OCI-LY7 (cell line): ENCODE data around the gene TRIO. TPM values are rescaled to one million over a fixed set of nuclear protein-coding genes. Genes with fewer than 3 reads are reported as not detected.

Experiments
- BruUV-seq: library from RNA; stranded (reverse); fragments of 400-500 nt; replicated peaks from 2 replicates; lab custom pipeline; 2021; lab: Mats Ljungman, UMichigan
- CTCF ChIA-PET: fragments of 300-600 bp; sonication (Branson Sonifier 250); formaldehyde crosslinking; loops from one replicate; lab custom pipeline; 2022; ENCODE audit warnings: antibody characterized with exemption; ENCODE audit not compliant: unreplicated experiment; lab: Charles Lee
- POLR2A ChIA-PET: fragments of 300-600 bp; sonication (Branson Sonifier 250); formaldehyde crosslinking; loops from one replicate; lab custom pipeline; 2022; ENCODE audit warnings: antibody characterized with exemption; lab: Charles Lee
- DNase-seq: peaks from one replicate; pipeline ENCODE4 v3.0.0-alpha.2; 2015; ENCODE audit warnings: low spot score
- H2AFZ ChIP-seq: fragments of 200-600 bp; sonication (generic), shearing (Covaris generic); 2 replicates; pipeline ENCODE4 v1.6.1; 2014; ENCODE audit warnings: mild to moderate bottlenecking, antibody characterized with exemption, low read length, moderate library complexity
- H3K27ac ChIP-seq: fragments of 200-600 bp; sonication (generic); 2 replicates; pipeline ENCODE4 v1.5.1; 2014; ENCODE audit warnings: mixed run types, low read depth, mild to moderate bottlenecking, moderate library complexity, low read length, inconsistent platforms; ENCODE audit not compliant: poor library complexity, severe bottlenecking
- H3K36me3 ChIP-seq: fragments of 200-600 bp; sonication (generic); 2 replicates; pipeline ENCODE4 v1.6.1; 2014; ENCODE audit warnings: mild to moderate bottlenecking, antibody characterized with exemption, low read length, moderate library complexity, mixed read lengths; ENCODE audit not compliant: insufficient read depth
- H3K4me1 ChIP-seq: fragments of 200-600 bp; sonication (generic); 2 replicates; pipeline ENCODE4 v1.5.1; 2014; ENCODE audit warnings: mild to moderate bottlenecking, low read length; ENCODE audit not compliant: insufficient read depth, poor library complexity, severe bottlenecking
- H3K4me2 ChIP-seq: fragments of 200-600 bp; sonication (generic); 2 replicates; pipeline ENCODE4 v1.6.1; 2014; ENCODE audit warnings: mild to moderate bottlenecking, low read length
- H3K4me3 ChIP-seq: fragments of 200-600 bp; sonication (generic); 2 replicates; pipeline ENCODE4 v1.5.1; 2014; ENCODE audit warnings: mild to moderate bottlenecking, low read depth, low read length; ENCODE audit not compliant: poor library complexity, severe bottlenecking
- H3K79me2 ChIP-seq: fragments of 200-600 bp; sonication (generic); 2 replicates; pipeline ENCODE4 v1.6.1; 2016; ENCODE audit warnings: low read depth, mild to moderate bottlenecking, low read length, moderate library complexity, mixed read lengths; ENCODE audit not compliant: insufficient read depth
- H3K9me2 ChIP-seq: fragments of 200-600 bp; sonication (generic); 2 replicates; pipeline ENCODE4 v1.6.1; 2016; ENCODE audit warnings: mild to moderate bottlenecking, low read length, mixed read lengths; ENCODE audit not compliant: insufficient read depth
- H3K9me3 ChIP-seq: fragments of 200-600 bp; sonication (generic); 2 replicates; pipeline ENCODE4 v1.6.1; 2014; ENCODE audit warnings: mild to moderate bottlenecking, mixed run types, low read length, mixed read lengths
- H4K20me1 ChIP-seq: fragments of 200-600 bp; sonication (generic); 2 replicates; pipeline ENCODE4 v1.6.1; 2014; ENCODE audit warnings: mild to moderate bottlenecking, antibody characterized with exemption, low read length, moderate library complexity, mixed read lengths; ENCODE audit not compliant: insufficient read depth
- EZH2phosphoT487 ChIP-seq: fragments of 200-600 bp; sonication (generic); IDR thresholded peaks from 2 replicates; pipeline ENCODE4 v1.6.1; 2018; ENCODE audit warnings: low read depth, borderline replicate concordance, mild to moderate bottlenecking, mixed run types, antibody characterized with exemption, low read length, moderate library complexity, mixed read lengths
- intact Hi-C: fragments of 100-400 bp; cut with micrococcal nuclease; formaldehyde crosslinking; loops from one replicate; pipeline ENCODE4 v1.10.0; 2022; ENCODE audit not compliant: unreplicated experiment
- total RNA-seq, 2 experiments: library from RNA; depleted of rRNA in 1 of 2; stranded (reverse); fragments of >200 nt in 1 of 2; shearing (Covaris generic) in 1 of 2; gene quantifications; 2 replicates each; pipeline ENCODE4 v1.2.3, GENCODE V29; 2014 to 2022
- TF ChIP-seq, protein P1 (sequence below): fragments of 200-600 bp; sonication (generic); conservative IDR thresholded peaks from 2 replicates; pipeline ENCODE4 v1.5.1; 2014; ENCODE audit warnings: mild to moderate bottlenecking, antibody characterized with exemption, low read length, moderate library complexity, mixed read lengths

TRIO gene
- total RNA-seq, 2 experiments from 2014 or later: 35.8 to 55.1 TPM

DNA sequence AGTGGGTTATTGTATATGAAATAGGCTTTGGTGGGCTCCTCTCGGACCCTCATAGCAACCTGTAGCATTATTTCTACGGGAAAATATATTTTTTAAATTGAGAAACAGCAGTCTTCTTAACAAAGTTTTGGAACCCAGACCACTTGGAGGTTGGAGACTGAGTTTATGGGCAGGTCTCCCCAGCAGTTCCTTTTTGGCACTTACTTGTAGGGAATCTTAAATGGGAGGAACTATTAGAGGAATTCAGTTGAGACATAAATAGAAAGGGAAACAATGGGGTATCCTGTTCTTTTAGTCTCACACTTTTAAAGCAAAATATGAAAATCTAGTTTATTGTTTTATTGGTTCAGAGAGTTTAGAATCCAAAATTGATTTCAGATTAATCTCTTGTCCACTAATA is 111.5 kb downstream of the TRIO start:
- no peaks in the 10 kb centered on the region for H3K9me2 ChIP-seq
- intact Hi-C loops: no loop called here
- H4K20me1 ChIP-seq: no peaks in the 10 kb centered on the region
- H3K36me3 ChIP-seq: no peaks in the 10 kb centered on the region; the same call in 1 of the 2 replicates
- 0 out of 2 replicates have a peak, but pooled peaks cover 7% of the 10 kb centered on the region for H3K9me3 ChIP-seq
- H3K4me1 ChIP-seq: peaks cover 17% of the 10 kb centered on the region
- no peak overlapping the region for H2AFZ ChIP-seq
- TF ChIP-seq, protein P1, sequence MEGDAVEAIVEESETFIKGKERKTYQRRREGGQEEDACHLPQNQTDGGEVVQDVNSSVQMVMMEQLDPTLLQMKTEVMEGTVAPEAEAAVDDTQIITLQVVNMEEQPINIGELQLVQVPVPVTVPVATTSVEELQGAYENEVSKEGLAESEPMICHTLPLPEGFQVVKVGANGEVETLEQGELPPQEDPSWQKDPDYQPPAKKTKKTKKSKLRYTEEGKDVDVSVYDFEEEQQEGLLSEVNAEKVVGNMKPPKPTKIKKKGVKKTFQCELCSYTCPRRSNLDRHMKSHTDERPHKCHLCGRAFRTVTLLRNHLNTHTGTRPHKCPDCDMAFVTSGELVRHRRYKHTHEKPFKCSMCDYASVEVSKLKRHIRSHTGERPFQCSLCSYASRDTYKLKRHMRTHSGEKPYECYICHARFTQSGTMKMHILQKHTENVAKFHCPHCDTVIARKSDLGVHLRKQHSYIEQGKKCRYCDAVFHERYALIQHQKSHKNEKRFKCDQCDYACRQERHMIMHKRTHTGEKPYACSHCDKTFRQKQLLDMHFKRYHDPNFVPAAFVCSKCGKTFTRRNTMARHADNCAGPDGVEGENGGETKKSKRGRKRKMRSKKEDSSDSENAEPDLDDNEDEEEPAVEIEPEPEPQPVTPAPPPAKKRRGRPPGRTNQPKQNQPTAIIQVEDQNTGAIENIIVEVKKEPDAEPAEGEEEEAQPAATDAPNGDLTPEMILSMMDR: no peak
- no peak for TF ChIP-seq EZH2phosphoT487
- no peak overlapping the region for H3K27ac ChIP-seq
- H3K79me2 ChIP-seq: no peaks in the 10 kb centered on the region
- H3K4me3 ChIP-seq: no peak overlapping the region
- BruUV-seq: no TSS peak
- CTCF ChIA-PET: no interaction called here
- POLR2A ChIA-PET: no interaction called here
- no peak for DNase-seq
- no peak overlapping the region for H3K4me2 ChIP-seq

DNA sequence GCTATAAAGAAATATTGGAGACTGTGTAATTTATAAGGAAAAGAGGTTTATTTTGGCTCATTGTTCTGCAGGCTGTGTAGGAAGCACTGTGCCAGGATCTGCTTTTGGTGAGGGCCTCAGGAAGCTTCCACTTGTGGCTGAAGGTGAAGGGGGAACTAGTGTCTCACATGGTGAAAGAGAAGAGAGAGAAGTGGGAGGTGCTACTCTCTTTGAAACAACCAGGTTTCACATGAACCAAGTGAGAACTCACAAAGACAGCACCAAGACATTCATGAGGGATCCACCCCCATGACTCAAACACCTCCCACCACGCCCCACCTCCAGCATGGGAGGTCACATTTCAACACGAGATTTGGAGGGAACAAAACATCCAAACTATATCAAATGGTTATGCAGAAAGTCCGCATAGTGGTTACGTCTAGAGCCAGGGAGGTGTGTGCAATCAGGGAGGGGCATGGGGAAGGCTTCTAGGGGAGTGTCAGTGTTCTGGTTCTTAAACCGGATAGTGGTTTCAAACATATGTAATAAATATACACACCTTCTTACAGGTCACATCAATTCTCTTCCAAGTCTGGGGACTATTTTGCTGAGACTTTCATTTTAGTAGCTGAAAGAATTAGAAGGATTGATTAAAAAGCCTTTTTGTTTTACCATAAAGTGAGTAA is 113.0 kb downstream of the TRIO start:
- no peak for TF ChIP-seq EZH2phosphoT487
- TF ChIP-seq, protein P1: no peak
- H3K4me3 ChIP-seq: no peak overlapping the region
- no peak overlapping the region for H2AFZ ChIP-seq
- no TSS peak for BruUV-seq
- 0 out of 2 replicates have a peak, but pooled peaks cover 7% of the 10 kb centered on the region for H3K9me3 ChIP-seq
- POLR2A ChIA-PET: no interaction called here
- H4K20me1 ChIP-seq: no peaks in the 10 kb centered on the region
- no peak for DNase-seq
- H3K36me3 ChIP-seq: no peaks in the 10 kb centered on the region; the same call in 1 of the 2 replicates
- H3K4me2 ChIP-seq: no peak overlapping the region
- intact Hi-C loops: no loop called here
- CTCF ChIA-PET: no interaction called here
- no peak overlapping the region for H3K27ac ChIP-seq
- no peaks in the 10 kb centered on the region for H3K79me2 ChIP-seq
- no peaks in the 10 kb centered on the region for H3K9me2 ChIP-seq
- peaks cover 19% of the 10 kb centered on the region for H3K4me1 ChIP-seq

- H3K27ac ChIP-seq: no peak overlapping the region
- DNase-seq: no peak
- no peaks in the 10 kb centered on the region for H3K79me2 ChIP-seq
- TF ChIP-seq, protein P1: no peak
- TF ChIP-seq EZH2phosphoT487: no peak
- intact Hi-C loops: no loop called here
- H3K4me3 ChIP-seq: no peak overlapping the region
- peaks cover 23% of the 10 kb centered on the region for H3K4me1 ChIP-seq
- H2AFZ ChIP-seq: no peak overlapping the region
- ChIA-PET CTCF (no interaction called here), POLR2A (interaction anchor here (1.5 kb wide), 1 partner anchor 16 kb away, joined by 4 read pairs; no protein-coding TSS in a partner anchor)
- H3K9me2 ChIP-seq: no peaks in the 10 kb centered on the region
- no TSS peak for BruUV-seq
- no peaks in the 10 kb centered on the region; the same call in 1 of the 2 replicates for H3K36me3 ChIP-seq
- H4K20me1 ChIP-seq: no peaks in the 10 kb centered on the region
- 0 out of 2 replicates have a peak, but pooled peaks cover 7% of the 10 kb centered on the region for H3K9me3 ChIP-seq
- H3K4me2 ChIP-seq: no peak overlapping the region
These were observed 113.7 kb downstream of the TRIO start for GRCh38 chr5:14256756-14257393.
